ENCODE measurements around the gene MARCO.

MARCO gene

GRCh38 chr2:119023534-119023933, 81.5 kb downstream of the MARCO start:
- Histone ChIP-seq H2AFZ (ENCODE audit: low read length) (no peak overlapping the region), H3K9ac (ENCODE audit: low read length) (no peak overlapping the region), H3K36me3 (ENCODE audit: insufficient read depth, low read length) (no peaks in the 10 kb centered on the region), H3K4me3 (ENCODE audit: low read depth, low read length, poor library complexity, severe bottlenecking) (no peak overlapping the region), H3K9me2 (ENCODE audit: low read depth, low read length) (no peaks in the 10 kb centered on the region), H3K27ac (ENCODE audit: low read depth, low read length, poor library complexity, severe bottlenecking) (no peak overlapping the region), H3K9me3 (ENCODE audit: low read length) (no peaks in the 10 kb centered on the region), H3K27me3 (ENCODE audit: insufficient read depth, low read length) (no peaks in the 10 kb centered on the region), H3K4me2 (ENCODE audit: low read length) (no peak overlapping the region), H4K20me1 (ENCODE audit: insufficient read depth, low read length) (no peaks in the 10 kb centered on the region), H3F3A (ENCODE audit: insufficient read depth, low read length) (no peaks in the 10 kb centered on the region), H3K4me1 (ENCODE audit: insufficient read depth, low read length, severe bottlenecking) (no peaks in the 10 kb centered on the region), H3K79me2 (ENCODE audit: insufficient read depth, low read length) (no peaks in the 10 kb centered on the region)
- TF ChIP-seq, protein P1, sequence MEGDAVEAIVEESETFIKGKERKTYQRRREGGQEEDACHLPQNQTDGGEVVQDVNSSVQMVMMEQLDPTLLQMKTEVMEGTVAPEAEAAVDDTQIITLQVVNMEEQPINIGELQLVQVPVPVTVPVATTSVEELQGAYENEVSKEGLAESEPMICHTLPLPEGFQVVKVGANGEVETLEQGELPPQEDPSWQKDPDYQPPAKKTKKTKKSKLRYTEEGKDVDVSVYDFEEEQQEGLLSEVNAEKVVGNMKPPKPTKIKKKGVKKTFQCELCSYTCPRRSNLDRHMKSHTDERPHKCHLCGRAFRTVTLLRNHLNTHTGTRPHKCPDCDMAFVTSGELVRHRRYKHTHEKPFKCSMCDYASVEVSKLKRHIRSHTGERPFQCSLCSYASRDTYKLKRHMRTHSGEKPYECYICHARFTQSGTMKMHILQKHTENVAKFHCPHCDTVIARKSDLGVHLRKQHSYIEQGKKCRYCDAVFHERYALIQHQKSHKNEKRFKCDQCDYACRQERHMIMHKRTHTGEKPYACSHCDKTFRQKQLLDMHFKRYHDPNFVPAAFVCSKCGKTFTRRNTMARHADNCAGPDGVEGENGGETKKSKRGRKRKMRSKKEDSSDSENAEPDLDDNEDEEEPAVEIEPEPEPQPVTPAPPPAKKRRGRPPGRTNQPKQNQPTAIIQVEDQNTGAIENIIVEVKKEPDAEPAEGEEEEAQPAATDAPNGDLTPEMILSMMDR (IDR thresholded peaks at IDR 0.05; ENCODE audit: low read length) = no peak
- TF ChIP-seq EZH2 (IDR thresholded peaks at IDR 0.05; ENCODE audit: borderline replicate concordance, low read length) = no peak

DNA sequence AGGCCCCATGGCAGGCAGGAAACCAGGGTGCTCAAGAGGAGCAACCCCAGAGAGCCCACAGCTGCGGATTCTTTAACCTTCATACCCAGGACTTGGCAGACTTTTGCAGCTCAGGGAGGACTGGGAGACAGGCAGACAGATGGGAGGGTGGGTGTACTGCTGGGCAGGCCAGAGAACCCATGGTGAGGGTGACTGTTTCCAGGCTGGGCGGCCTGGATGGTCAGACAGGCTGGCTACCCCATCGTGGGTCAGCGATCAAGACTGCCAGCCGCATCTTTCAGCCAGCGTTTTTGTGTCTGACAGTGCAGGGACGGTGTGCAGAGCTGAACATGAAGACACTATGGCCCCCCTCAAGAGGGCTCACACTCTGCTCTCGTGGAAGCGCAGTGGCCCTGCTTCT, 82.2 kb downstream of the MARCO start:
- H3K27me3 ChIP-seq (ENCODE audit: insufficient read depth, low read length) = no peaks in the 10 kb centered on the region
- H3K4me1 ChIP-seq (ENCODE audit: insufficient read depth, low read length, severe bottlenecking) = no peaks in the 10 kb centered on the region
- no peaks in the 10 kb centered on the region for H3K36me3 ChIP-seq (ENCODE audit: insufficient read depth, low read length)
- H3K4me2 ChIP-seq (ENCODE audit: low read length) = no peak overlapping the region
- H2AFZ ChIP-seq (ENCODE audit: low read length) = no peak overlapping the region
- TF ChIP-seq, protein P1 (IDR thresholded peaks at IDR 0.05; ENCODE audit: low read length) = no peak
- H3K9me2 ChIP-seq (ENCODE audit: low read depth, low read length) = no peaks in the 10 kb centered on the region
- H3F3A ChIP-seq (ENCODE audit: insufficient read depth, low read length) = no peaks in the 10 kb centered on the region
- H3K4me3 ChIP-seq (ENCODE audit: low read depth, low read length, poor library complexity, severe bottlenecking) = no peak overlapping the region
- no peak overlapping the region for H3K27ac ChIP-seq (ENCODE audit: low read depth, low read length, poor library complexity, severe bottlenecking)
- no peaks in the 10 kb centered on the region for H3K79me2 ChIP-seq (ENCODE audit: insufficient read depth, low read length)
- no peaks in the 10 kb centered on the region for H3K9me3 ChIP-seq (ENCODE audit: low read length)
- no peak overlapping the region for H3K9ac ChIP-seq (ENCODE audit: low read length)
- no peaks in the 10 kb centered on the region for H4K20me1 ChIP-seq (ENCODE audit: insufficient read depth, low read length)

DNA sequence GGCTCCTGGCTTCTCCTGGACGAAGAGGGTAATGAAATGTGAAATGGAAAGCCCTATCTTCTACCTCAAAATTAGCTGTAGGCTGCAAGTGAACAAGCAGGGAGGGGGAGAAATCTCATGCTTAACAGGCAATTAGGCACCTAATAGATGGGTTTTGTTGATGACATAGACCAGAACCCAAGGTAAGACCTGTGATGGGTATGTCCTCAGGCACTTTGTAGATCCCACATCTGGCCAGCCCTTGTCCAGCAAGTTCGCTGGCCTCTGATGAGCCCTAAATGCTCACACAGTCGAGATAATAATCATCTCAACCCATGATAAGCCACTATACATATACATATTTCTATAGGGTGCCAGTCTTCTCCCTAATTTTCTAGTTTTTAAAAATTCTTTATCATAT, 82.6 kb downstream of the MARCO start:
- Histone ChIP-seq H4K20me1 (ENCODE audit: insufficient read depth, low read length) (no peaks in the 10 kb centered on the region), H3K27ac (ENCODE audit: low read depth, low read length, poor library complexity, severe bottlenecking) (no peak overlapping the region), H3K27me3 (ENCODE audit: insufficient read depth, low read length) (no peaks in the 10 kb centered on the region), H3K9ac (ENCODE audit: low read length) (no peak overlapping the region), H3F3A (ENCODE audit: insufficient read depth, low read length) (no peaks in the 10 kb centered on the region), H3K9me3 (ENCODE audit: low read length) (no peaks in the 10 kb centered on the region), H3K4me3 (ENCODE audit: low read depth, low read length, poor library complexity, severe bottlenecking) (no peak overlapping the region), H2AFZ (ENCODE audit: low read length) (no peak overlapping the region), H3K4me2 (ENCODE audit: low read length) (no peak overlapping the region), H3K79me2 (ENCODE audit: insufficient read depth, low read length) (no peaks in the 10 kb centered on the region), H3K4me1 (ENCODE audit: insufficient read depth, low read length, severe bottlenecking) (no peaks in the 10 kb centered on the region), H3K9me2 (ENCODE audit: low read depth, low read length) (no peaks in the 10 kb centered on the region), H3K36me3 (ENCODE audit: insufficient read depth, low read length) (no peaks in the 10 kb centered on the region)
- TF ChIP-seq, protein P1 (IDR thresholded peaks at IDR 0.05; ENCODE audit: low read length) = no peak
- TF ChIP-seq EZH2 (IDR thresholded peaks at IDR 0.05; ENCODE audit: borderline replicate concordance, low read length) = no peak

Measured in OCI-LY1 (cell line).